Measurements from ENCODE around the gene DHDH.
"Not testable (repeated sequence)": the region's sequence is repeated elsewhere in the genome, so short reads cannot be mapped to it uniquely, and the experiment has no call there.

Gene DHDH

DNA sequence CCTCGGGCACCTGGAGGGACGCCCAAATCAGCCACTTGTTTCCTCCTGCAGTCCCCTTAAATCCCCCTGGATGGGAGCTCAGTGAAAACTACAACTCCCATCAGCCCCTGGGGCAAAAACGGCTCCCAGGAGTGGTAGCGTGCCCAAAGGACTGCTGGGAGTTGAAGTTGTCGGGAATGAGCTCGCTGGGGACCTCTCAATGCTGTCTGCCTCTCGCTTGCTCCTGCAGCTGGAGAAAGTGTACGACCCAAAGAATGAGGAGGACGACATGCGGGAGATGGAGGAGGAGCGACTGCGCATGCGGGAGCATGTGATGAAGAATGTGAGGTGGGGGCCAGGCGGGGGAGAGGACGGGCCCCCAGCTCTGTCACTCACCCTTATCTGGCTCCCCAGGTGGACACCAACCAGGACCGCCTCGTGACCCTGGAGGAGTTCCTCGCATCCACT, 14.7 kb upstream of the DHDH start:
- no peak for DNase-seq

DNA sequence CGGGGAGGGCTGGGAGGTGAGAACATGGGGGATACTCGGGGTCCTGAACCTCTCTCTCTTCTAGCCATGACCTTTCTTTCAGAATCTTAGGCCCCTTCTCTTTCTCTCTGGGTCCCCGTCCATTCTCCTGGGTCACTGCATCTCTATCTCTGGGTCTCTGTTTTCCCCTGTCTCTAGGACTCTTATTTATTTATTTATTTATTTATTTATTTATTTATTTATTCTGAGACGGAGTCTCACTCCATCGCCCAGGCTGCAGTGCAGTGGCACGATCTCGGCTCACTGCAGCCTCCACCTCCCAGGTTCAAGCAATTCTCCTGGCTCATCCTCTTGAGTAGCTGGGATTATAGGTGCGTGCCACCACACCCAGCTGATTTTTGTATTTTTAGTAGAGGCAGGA, 14.2 kb upstream of the DHDH start:
- DNase-seq: not testable (repeated sequence)

DNA sequence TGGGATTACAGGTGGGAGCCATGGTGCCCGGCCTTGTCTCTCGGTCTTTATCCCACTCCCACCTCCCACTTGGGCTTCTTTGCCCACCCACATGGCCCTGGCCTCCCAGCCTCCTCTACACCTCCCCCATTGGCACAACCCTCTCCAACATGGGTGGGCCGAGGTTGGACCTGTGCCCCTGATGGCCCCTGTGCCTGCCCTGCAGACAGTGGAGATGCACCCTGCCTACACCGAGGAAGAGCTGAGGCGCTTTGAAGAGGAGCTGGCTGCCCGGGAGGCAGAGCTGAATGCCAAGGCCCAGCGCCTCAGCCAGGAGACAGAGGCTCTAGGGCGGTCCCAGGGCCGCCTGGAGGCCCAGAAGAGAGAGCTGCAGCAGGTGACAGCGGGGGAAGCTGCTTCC, 12.6 kb upstream of the DHDH start:
- no peak for DNase-seq

DNA sequence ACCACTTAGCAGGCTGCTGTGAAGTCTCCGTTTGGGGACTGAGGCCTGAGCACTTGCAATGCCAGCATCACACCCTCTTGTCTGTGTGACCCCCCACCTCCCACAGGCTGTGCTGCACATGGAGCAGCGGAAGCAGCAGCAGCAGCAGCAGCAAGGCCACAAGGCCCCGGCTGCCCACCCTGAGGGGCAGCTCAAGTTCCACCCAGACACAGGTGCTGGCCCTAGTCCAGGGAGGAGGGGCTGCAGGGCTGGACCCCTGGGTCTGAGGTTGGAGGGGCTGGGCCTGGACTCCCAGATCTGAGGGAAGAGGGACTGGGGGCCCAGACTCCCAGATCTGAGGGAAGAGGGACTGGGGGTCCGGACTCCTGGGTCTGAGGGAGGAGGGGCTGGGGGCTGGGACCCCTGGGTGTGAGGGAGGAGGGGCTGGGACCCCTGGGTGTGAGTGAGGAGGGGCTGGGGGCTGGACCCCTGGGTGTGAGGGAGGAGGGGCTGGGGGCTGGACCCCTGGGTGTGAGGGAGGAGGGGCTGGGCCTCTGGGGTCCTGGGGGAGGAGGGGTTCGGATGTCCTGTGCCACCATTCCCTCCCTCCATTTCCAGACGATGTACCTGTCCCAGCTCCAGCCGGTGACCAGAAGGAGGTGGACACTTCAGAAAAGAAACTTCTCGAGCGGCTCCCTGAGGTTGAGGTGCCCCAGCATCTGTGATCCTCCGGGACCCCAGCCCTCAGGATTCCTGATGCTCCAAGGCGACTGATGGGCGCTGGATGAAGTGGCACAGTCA, 11.6 kb upstream of the DHDH start:
- DNase-seq: no peak

DNA sequence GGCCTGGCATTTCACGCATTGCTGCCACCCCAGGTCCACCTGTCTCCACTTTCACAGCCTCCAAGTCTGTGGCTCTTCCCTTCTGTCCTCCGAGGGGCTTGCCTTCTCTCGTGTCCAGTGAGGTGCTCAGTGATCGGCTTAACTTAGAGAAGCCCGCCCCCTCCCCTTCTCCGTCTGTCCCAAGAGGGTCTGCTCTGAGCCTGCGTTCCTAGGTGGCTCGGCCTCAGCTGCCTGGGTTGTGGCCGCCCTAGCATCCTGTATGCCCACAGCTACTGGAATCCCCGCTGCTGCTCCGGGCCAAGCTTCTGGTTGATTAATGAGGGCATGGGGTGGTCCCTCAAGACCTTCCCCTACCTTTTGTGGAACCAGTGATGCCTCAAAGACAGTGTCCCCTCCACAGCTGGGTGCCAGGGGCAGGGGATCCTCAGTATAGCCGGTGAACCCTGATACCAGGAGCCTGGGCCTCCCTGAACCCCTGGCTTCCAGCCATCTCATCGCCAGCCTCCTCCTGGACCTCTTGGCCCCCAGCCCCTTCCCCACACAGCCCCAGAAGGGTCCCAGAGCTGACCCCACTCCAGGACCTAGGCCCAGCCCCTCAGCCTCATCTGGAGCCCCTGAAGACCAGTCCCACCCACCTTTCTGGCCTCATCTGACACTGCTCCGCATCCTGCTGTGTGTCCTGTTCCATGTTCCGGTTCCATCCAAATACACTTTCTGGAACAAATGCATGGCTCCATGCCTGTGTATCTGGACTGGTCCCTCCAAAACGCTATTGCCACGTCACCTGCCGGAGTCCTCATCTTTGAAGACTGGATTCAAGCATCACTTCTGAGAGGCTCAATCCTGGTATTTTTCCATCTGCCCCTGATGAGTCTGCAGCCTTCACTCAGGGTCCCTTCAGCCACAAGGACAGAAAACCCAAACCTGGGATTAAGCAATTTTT, 10.7 kb upstream of the DHDH start:
- no peak for DNase-seq

DNA sequence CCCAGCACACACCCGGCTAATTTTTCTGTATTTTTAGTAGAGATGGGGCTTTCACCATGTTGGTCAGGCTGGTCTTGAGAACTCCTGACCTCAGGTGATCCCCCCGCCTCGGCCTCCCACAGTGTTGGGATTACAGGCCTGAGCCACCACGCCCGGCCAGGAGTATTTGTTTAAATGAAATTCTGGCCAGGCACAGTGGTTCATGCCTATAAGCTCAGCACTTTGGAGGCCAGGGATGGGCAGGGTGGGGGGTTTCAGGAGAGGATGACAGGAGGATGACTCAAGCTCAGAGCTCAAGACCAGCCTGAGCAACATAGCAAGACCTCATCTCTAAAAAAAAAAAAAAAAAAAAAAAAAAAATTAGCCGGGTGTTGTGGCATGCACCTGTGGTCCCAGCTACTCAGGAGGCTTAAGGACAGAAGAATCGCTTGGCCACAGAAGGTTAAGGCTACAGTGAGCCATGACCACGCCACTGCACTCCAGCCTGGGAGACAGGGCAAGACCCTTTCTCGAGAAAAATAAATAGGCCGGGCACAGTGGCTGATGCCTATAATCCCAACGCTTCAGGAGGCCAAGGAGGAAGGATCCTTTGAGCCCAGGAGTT, 8.2 kb upstream of the DHDH start:
- no peak for DNase-seq

DNA sequence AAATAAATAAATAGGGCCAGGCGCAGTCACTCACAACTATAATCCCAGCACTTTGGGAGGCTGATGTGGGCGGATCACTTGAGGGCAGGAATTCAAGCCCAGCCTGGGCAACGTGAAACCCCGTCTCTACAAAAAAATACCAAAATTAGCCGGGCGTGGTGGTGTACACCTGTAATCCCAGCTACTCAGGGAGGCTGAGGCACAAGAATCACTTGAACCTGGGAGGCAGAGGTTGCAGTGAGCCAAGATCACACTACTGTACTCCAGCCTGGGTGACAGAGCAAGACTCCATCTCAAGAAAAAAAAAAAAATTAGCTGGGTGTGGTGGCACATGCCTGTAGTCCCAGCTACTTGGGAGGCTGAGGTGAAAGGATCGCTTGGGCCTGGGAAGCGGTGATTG, 7.6 kb upstream of the DHDH start:
- DNase-seq: not testable (repeated sequence)

DNA sequence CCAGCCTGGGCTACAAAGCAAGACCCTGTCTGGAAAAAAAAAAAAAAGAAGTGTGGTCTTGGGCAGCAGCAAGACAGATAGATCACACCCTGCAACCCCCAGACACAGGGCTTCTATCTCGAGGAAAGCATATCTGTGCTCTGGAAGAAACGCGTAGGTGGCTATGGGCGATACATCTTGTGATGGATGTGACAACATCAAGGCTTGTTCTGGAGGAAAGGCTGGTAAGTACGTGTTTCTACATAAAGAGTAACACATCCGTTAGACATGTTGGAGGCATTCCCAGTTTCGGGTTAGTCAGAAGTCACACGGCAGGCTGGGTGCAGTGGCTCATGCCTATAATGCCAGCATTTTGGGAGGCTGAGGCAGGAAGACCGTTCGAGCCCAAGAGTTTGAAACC, 6.6 kb upstream of the DHDH start:
- DNase-seq: no peak

DNA sequence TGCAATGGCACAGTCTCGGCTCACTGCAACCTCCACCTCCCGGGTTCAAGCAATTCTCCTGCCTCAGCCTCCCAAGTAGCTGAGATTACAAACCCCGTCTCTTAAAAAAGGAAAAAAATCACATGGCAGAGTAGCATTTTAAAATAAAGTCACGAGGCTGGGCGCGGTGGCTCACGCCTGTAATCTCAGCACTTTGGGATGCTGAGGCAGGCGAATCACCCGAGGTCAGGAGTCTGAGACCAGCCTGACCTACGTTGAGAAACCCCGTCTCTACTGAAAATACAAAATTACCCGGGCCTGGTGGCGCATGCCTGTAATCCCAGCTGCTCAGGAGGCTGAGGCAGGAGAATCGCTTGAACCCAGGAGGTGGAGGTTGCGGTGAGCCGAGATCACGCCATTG, 5.8 kb upstream of the DHDH start:
- DNase-seq: not testable (repeated sequence)

DNA sequence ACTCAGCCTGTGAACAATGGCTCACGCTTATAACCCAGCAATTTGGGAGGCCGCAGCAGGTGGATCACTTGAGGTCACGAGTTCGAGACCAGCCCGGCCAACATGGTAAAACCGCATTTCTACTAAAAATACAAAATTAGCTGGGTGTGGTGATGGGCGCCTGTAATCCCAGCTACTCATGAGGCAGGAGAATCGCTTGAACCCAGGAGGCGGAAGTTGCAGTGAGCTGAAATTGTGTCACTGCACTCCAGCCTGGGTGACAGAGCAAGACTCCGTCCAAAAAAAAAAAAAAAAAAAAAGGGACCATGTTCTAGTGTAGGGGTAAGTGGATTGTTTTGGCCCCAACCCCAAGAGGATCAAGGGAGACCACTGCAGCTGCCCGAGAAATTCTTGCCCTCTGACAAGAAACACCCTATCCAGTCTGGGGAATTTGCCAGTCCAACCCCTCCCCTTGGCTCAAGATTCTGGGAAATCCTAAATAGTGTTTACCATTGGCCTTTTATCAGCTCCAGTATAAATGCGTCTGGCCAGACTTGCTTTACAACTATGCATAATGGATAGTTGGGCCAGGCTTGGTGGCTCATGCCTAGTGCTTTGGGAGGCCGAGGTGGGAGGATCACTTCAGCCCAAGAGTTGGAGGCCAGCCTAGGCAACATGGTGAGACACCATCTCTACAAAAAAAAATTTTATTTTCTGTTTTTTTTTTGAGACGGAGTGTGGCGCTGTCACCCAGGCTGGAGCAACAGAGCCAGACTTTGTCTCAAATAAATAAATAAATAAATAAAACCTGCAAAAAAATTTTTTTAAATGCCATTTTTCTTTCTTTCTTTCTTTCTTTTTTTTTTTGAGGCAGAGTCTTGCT, 5.1 kb upstream of the DHDH start:
- no peak for DNase-seq

DNA sequence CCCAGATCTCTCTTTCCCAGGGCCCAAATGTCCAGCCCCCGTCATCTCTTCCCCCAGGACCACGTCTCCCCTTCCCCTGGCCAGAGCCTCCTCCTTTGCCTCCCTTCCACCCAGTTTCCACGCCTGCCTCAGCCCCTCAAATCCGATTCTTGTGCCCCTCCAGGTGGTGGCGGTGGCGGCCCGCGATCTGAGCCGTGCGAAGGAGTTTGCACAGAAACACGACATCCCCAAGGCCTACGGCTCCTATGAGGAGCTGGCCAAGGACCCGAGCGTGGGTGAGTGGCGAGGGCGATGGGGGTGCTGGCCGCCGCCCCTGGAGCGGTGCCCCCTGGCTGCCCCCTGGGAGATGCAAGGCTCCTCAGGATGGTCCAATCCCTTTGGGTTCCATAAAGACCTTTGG, 1.3 kb downstream of the DHDH start:
- DNase-seq: no peak

DNA sequence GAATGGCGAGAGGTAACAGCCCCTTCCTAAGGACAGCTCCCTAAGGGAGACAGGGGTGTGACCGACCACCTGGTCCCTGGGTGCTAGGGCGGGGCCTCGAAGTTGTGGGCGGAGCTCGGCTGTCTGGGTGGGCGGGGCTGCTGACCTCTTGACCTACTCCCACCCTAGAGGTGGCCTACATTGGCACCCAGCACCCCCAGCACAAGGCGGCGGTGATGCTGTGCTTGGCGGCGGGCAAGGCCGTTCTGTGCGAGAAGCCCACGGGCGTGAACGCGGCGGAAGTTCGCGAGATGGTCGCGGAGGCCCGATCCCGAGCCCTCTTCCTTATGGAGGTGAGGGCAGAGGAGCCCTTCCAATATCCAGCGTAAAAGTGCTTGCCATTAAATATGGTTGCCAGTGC, 2.4 kb downstream of the DHDH start:
- no peak for DNase-seq

DNA sequence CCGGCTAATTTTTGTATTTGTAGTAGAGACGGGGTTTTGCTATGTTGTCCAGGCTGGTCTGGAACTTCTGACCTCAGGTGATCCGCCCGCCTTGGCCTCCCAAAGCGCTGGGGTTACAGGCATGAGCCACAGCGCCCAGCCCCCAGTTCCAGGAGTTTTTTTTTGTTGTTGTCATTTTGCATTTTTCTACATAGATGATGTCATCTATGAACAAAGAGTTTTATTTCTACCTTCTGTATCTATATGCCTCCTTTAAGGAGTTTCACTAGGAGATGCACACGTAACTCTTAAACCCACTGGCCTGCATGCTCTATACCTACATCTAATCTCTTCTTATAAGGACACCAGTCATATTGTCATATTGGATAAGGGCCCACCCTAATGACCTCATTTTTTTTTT, 4.8 kb downstream of the DHDH start:
- DNase-seq: no peak

DNA sequence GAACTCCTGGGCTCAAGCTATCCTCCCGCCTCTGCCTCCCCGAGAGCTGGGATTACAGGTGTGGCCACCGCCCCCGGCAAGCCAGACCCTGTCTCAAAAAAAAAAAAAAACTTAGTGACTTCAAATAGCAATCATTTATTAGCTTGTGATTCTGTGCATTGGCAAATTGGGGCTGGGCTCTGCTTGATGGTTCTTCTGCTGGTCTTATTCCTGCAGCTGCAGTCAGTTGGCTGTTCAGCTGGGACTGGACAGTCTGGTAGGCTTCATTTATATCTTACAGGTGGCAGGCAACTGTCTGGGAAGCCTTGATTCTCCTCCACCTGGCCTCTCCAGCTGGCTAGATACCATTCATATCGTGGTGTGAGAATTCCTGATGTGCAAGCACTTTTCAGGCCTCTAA, 7.4 kb downstream of the DHDH start:
- DNase-seq: no peak

DNA sequence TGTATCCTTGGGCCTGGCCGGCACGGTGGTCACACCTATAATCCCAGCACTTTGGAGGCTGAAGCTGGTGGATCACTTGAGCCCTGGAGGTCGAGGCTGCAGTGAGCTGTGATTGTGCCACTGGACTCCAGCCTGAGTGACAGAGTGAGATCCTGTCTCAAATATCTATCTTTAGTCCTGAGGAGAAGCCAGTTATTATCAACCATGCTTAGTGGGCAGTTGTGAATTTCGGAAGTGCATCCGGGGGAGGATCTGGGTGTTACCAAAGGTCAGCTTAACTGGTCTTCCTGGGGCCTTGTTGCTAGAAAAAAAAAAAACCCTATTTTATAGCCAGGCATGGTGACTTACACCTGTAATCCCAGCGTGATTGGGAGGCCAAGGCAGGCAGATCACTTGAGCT, 9.6 kb downstream of the DHDH start:
- no peak for DNase-seq

DNA sequence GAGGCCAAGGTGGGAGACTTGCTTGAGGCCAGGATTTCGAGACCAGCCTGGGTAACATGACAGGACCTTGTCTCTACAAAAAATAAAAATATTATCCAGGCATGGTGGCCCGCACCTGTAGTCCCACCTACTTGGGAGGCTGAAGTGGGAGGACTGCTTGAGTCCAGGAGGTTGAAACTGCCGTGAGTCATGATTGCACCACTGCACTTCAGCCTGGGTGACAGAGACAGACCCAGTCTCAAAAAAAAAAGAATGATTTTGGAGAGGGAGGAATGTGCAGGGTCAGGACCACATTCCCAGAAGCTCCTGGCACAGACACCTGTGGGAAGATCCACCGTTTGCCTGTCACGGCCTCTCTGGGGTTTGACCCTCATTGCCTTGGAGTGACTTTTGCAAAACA, 11.9 kb downstream of the DHDH start:
- DNase-seq: no peak

DNA sequence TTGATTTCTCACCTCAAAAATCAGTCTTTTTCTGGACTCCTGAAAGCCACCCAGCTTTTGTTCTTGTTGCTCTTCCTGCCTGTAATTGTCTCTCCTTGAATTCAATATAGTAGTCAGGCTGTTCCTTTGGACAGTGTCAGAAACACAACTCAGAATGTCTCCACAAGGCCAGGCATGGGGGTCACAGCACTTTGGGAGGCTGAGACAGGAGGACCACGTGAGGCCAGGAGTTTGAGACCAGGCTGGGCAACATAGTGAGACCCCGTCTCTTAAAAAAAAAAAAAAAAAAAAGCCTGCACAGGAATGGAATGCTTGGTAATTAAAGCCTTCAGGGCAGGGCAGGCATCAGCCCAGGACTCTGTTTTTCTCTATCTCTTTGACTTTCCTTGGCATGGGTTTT, 12.3 kb downstream of the DHDH start:
- no peak for DNase-seq

DNA sequence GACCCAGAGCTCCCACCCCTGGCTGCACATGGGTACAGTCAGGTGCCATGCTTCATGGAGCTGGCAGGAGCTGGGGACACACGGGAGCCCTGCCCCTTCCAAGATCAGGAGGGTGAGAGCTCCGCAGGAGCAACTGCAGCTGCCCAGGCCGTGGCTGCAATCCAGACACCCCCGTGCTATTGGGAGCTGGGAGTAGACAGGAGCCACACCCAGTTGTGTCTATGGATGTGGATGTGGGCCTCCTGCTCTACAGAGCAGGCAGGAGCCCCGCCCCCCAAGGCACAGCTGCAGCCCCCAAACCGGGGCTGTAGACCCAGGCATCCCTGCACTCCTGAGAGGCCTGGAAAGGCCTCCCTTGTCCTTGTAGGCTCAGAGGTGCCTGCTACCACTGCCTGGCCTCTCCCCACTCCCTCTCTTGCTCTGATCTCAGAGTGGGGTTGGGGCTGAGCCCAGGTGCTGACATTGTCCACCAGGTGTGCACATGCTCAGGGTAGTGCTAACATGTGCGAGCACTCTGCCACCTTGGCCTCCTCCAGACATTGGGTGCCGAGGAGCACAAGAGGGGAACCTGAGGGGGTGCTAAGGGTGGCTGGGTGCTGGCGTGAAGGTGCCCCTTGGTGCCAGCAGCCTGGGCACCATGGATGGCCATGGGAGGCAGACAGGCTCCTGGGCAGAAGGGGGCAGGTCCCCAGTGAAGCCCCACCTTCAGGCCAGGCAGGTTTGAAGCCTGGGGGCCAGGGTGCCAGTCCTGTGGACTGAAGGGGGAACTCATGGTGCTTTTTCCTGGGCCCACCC, 13.2 kb downstream of the DHDH start:
- no peak for DNase-seq

DNA sequence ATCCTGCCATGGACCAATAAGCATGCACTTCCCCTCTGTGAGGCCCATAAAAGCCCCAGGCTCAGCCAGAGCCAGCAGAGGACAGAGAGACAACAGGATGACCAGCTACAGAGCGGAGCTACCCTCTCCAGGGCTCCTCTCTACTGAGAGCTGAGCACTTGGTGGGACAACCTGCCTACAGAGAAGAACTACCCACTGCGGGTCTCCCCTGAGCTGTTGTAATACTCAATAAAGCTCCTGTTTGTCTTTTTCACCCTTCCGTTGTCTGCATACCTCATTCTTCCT, 13.7 kb downstream of the DHDH start:
- no peak for DNase-seq

DNA sequence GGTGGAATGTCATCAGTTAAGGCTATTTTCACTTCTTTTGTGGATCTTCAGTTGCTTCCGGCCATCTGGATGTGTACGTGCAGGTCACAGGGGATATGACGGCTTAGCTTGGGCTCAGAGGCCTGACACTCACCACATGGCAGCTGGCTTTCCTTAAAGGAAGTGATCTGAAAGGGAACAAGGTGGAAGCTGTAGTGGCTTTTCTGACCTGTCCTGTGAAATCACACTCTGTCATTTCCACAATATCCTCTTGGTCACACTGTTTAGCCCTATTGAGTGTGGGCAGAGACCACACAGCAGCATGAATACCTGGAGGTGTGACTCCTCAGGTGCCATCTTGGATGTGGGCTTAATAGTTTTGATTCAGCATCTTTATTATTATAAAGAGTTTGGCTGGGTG, 16.7 kb downstream of the DHDH start:
- no peak for DNase-seq

DNA sequence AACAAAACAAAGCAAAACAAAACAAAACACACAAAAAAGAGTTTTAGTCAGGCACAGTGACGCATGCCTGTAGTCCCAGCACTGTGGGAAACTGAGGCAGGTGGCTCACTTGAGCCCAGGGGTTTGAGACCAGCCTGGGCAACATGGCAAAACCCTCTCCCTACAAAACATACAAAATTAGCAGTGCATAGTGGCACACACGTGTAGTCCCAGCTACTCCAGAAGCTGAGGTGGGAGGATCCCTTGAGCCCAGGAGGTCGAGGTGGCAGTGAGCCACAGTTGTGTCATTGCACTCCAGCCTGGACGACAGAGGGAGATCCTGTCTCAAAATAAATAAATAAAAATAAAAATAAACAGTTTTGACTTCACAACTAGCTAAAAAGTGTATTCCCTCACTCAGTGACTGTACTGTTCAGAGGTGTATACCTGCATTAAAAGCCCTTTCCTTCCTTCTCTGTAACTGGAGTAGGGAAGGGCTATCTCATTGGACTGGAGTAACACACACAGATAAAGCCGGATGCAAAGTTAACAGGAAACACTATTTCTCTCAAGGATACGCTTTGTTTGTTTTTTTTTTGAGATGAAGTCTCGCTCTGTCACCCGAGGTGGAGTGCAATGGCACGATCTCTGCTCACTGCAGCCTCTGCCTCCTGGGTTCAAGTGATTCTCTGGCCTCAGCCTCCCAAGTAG, 17.5 kb downstream of the DHDH start:
- no peak for DNase-seq

DNA sequence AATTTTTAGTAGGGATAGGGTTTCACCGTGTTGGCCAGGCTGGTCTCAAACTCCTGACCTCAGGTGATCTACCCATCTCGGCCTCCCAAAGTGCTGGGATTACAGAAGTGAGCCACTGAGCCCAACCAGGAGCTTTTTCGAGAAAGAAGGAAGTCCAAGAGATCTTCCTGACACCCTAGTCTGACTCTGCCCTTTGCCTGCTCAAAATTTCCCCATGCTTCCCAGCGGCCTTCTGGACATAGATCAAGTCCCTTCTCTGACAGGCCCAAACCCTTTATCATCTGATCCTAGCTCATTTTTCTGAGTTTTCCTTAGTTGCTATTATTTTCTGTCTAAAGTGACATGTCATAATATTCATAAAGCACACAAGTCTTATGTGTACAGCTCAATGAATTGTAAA, 19.6 kb downstream of the DHDH start:
- no peak for DNase-seq

Measured in NCI-H1092 treated with DMSO at 0.1 percent for 48 hours (cell line).